ENCODE measurements around the gene LTBP1. TPM values are rescaled to one million over a fixed set of nuclear protein-coding genes. Genes with fewer than 3 reads are reported as not detected.

The LTBP1 gene
- total RNA-seq, 1 donor from 2014 or later: 29.7 TPM

DNA sequence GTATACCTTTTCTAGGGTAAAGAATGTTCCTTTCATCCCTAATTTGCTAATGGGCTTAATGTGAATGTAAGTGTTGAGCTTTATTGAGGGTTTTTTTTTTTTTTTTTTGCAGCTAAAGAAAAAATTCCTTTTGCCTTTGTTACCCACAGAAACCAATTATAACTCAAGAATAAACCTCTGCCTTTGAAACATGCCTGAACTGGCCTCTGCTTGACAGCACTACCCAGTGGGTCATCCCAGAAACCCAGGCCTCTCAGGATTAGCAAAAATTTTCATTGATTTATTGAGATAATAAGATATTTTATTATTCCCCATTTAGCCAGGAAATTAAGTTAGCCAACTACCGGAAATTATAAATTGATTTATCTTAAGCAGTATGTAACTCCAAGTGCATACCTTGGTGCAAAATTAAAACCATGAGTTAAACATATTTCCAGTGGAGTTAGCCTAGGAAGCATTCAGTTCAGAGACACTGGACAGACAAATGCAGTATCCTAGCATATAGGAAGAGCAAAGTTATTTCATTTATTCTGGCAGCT, 462.7 kb downstream of the LTBP1 start:
- Mint-ChIP-seq H3K36me3 (ENCODE audit: low read depth, unreplicated experiment) (no peaks in the 10 kb centered on the region), H3K27ac (ENCODE audit: unreplicated experiment) (no peak overlapping the region), H3K9me3 (ENCODE audit: unreplicated experiment) (peaks cover 2% of the 10 kb centered on the region), H3K4me1 (ENCODE audit: low read depth, unreplicated experiment) (peaks cover 11% of the 10 kb centered on the region), H3K4me3 (ENCODE audit: unreplicated experiment) (no peak overlapping the region), H3K27me3 (ENCODE audit: low read depth, unreplicated experiment) (no peaks in the 10 kb centered on the region)
- no peaks in the 10 kb centered on the region for H3K79me2 ChIP-seq (ENCODE audit: insufficient read depth, low read length)
- no peak overlapping the region for H3K9ac ChIP-seq (ENCODE audit: low read length)
- FAIRE-seq (no peak), DNase-seq (ENCODE audit: low read depth) (no peak)
- H3K9me3 ChIP-seq (ENCODE audit: insufficient read depth, low read depth, low read length): no peaks in the 10 kb centered on the region
- no peaks in the 10 kb centered on the region for H3K36me3 ChIP-seq (ENCODE audit: insufficient read depth, low read length)
- peaks cover 8% of the 10 kb centered on the region for H3K4me1 ChIP-seq (ENCODE audit: insufficient read depth, low read length)
- H3K27ac ChIP-seq (ENCODE audit: low read depth, low read length): no peak overlapping the region
- H3K4me3 ChIP-seq (ENCODE audit: insufficient read depth, low read depth, low read length): no peak overlapping the region
- no peak for TF ChIP-seq EZH2 (IDR thresholded peaks at IDR 0.05; ENCODE audit: insufficient read depth, low read length)
- no peak overlapping the region for H2AFZ ChIP-seq (ENCODE audit: low read depth, low read length)
- no peaks in the 10 kb centered on the region for H3K27me3 ChIP-seq (ENCODE audit: insufficient read depth, low read length)
- H4K20me1 ChIP-seq (ENCODE audit: insufficient read depth, low read length): no peaks in the 10 kb centered on the region
- H3K4me2 ChIP-seq (ENCODE audit: low read length): no peak overlapping the region

DNA sequence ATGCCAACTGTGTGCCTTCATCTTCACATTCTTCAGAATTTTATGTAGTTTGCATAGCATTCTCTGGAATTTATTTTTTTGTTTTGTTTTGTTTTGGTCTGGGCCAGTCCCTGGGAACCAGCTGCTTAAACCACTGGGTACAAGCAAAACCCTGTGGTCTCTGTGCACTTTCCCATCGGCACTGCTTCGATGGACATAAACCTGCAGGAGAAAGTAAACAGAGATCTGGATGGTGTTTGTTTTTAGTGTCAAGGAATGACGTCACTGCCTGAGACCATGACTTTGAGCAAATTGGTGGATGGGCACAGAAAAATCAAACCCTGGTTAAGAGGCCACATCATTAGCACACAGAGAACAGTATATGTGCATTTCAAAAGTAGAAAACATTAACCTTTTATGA, 465.0 kb downstream of the LTBP1 start:
- peak; percentile 63 for DNase-seq (ENCODE audit: low read depth)
- H2AFZ ChIP-seq (ENCODE audit: low read depth, low read length): no peak overlapping the region
- Mint-ChIP-seq H3K4me3 (ENCODE audit: unreplicated experiment) (no peak overlapping the region), H3K27ac (ENCODE audit: unreplicated experiment) (peak overlapping the region; percentile 85), H3K27me3 (ENCODE audit: low read depth, unreplicated experiment) (no peaks in the 10 kb centered on the region), H3K36me3 (ENCODE audit: low read depth, unreplicated experiment) (no peaks in the 10 kb centered on the region), H3K9me3 (ENCODE audit: unreplicated experiment) (peaks cover 2% of the 10 kb centered on the region), H3K4me1 (ENCODE audit: low read depth, unreplicated experiment) (peaks cover 11% of the 10 kb centered on the region)
- TF ChIP-seq, protein P1, sequence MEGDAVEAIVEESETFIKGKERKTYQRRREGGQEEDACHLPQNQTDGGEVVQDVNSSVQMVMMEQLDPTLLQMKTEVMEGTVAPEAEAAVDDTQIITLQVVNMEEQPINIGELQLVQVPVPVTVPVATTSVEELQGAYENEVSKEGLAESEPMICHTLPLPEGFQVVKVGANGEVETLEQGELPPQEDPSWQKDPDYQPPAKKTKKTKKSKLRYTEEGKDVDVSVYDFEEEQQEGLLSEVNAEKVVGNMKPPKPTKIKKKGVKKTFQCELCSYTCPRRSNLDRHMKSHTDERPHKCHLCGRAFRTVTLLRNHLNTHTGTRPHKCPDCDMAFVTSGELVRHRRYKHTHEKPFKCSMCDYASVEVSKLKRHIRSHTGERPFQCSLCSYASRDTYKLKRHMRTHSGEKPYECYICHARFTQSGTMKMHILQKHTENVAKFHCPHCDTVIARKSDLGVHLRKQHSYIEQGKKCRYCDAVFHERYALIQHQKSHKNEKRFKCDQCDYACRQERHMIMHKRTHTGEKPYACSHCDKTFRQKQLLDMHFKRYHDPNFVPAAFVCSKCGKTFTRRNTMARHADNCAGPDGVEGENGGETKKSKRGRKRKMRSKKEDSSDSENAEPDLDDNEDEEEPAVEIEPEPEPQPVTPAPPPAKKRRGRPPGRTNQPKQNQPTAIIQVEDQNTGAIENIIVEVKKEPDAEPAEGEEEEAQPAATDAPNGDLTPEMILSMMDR (IDR thresholded peaks at IDR 0.05; ENCODE audit: insufficient read depth, low read depth, low read length): no peak
- no peak for TF ChIP-seq EZH2 (IDR thresholded peaks at IDR 0.05; ENCODE audit: insufficient read depth, low read length)
- H3K4me3 ChIP-seq (ENCODE audit: insufficient read depth, low read depth, low read length): no peak overlapping the region
- peak; percentile 20 for FAIRE-seq
- H4K20me1 ChIP-seq (ENCODE audit: insufficient read depth, low read length): no peaks in the 10 kb centered on the region
- H3K4me1 ChIP-seq (ENCODE audit: insufficient read depth, low read length): peaks cover 8% of the 10 kb centered on the region
- H3K9me3 ChIP-seq (ENCODE audit: insufficient read depth, low read depth, low read length): no peaks in the 10 kb centered on the region
- H3K27ac ChIP-seq (ENCODE audit: low read depth, low read length): peak overlapping the region; percentile 39
- no peaks in the 10 kb centered on the region for H3K36me3 ChIP-seq (ENCODE audit: insufficient read depth, low read length)
- no peaks in the 10 kb centered on the region for H3K27me3 ChIP-seq (ENCODE audit: insufficient read depth, low read length)
- H3K79me2 ChIP-seq (ENCODE audit: insufficient read depth, low read length): no peaks in the 10 kb centered on the region
- H3K9ac ChIP-seq (ENCODE audit: low read length): peak overlapping the region; percentile 36
- H3K4me2 ChIP-seq (ENCODE audit: low read length): no peak overlapping the region

DNA sequence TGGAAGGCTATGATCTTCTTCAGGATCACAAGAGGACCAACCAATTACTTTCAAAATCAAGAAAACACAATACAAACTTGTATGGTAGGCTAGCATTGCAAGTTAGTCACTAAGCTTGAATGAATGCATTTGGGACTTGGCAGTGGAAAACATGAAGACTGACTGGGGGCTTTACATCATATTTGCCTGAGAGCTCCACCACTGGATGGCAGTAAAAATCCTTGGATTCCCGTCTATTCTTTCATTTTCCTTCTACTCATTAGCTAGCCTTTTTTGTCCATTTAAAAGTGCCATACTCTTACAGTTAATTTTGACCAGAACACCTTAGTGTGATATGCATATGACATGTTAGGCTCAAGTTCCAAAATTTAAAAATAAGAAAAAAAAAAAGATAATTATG, 466.2 kb downstream of the LTBP1 start:
- H4K20me1 ChIP-seq (ENCODE audit: insufficient read depth, low read length): no peaks in the 10 kb centered on the region
- peaks cover 8% of the 10 kb centered on the region for H3K4me1 ChIP-seq (ENCODE audit: insufficient read depth, low read length)
- no peak overlapping the region for H3K27ac ChIP-seq (ENCODE audit: low read depth, low read length)
- H3K79me2 ChIP-seq (ENCODE audit: insufficient read depth, low read length): no peaks in the 10 kb centered on the region
- FAIRE-seq (no peak), DNase-seq (ENCODE audit: low read depth) (peak; percentile 60)
- peaks cover under 1% of the 10 kb centered on the region for H3K9me3 Mint-ChIP-seq (ENCODE audit: unreplicated experiment)
- no peaks in the 10 kb centered on the region for H3K36me3 Mint-ChIP-seq (ENCODE audit: low read depth, unreplicated experiment)
- TF ChIP-seq EZH2 (IDR thresholded peaks at IDR 0.05; ENCODE audit: insufficient read depth, low read length): no peak
- TF ChIP-seq, protein P1 (IDR thresholded peaks at IDR 0.05; ENCODE audit: insufficient read depth, low read depth, low read length): peak; percentile 50
- peaks cover 12% of the 10 kb centered on the region for H3K4me1 Mint-ChIP-seq (ENCODE audit: low read depth, unreplicated experiment)
- H3K9ac ChIP-seq (ENCODE audit: low read length): no peak overlapping the region
- no peak overlapping the region for H3K4me2 ChIP-seq (ENCODE audit: low read length)
- H3K4me3 Mint-ChIP-seq (ENCODE audit: unreplicated experiment): no peak overlapping the region
- no peaks in the 10 kb centered on the region for H3K36me3 ChIP-seq (ENCODE audit: insufficient read depth, low read length)
- H3K27ac Mint-ChIP-seq (ENCODE audit: unreplicated experiment): no peak overlapping the region
- no peak overlapping the region for H2AFZ ChIP-seq (ENCODE audit: low read depth, low read length)
- no peaks in the 10 kb centered on the region for H3K27me3 Mint-ChIP-seq (ENCODE audit: low read depth, unreplicated experiment)
- H3K27me3 ChIP-seq (ENCODE audit: insufficient read depth, low read length): no peaks in the 10 kb centered on the region
- H3K9me3 ChIP-seq (ENCODE audit: insufficient read depth, low read depth, low read length): no peaks in the 10 kb centered on the region
- no peak overlapping the region for H3K4me3 ChIP-seq (ENCODE audit: insufficient read depth, low read depth, low read length)

Measured in astrocyte (in vitro differentiated cells and primary cell).